Kidney epithelial cell (primary cell): ENCODE results near the gene MRPL20. TPM values are rescaled to one million over a fixed set of nuclear protein-coding genes. Genes with fewer than 3 reads are reported as not detected.
A peak's percentile ranks its signal among the peaks of the same experiment; 100 is the strongest.

Experiments used
- DNase-seq: peaks from one replicate; pipeline ENCODE4 v3.0.0-alpha.2; 2010; ENCODE audit warnings: low read depth
- H3K27me3 ChIP-seq: 2 replicates; pipeline ENCODE4 v1.6.0; 2011; ENCODE audit warnings: low read length; ENCODE audit not compliant: control insufficient read depth, insufficient read depth
- H3K36me3 ChIP-seq: 2 replicates; pipeline ENCODE4 v1.5.1; 2011; ENCODE audit warnings: low read length; ENCODE audit not compliant: control insufficient read depth, insufficient read depth
- H3K4me3 ChIP-seq: 2 replicates; pipeline ENCODE4 v1.5.1; 2011; ENCODE audit warnings: low read depth, mild to moderate bottlenecking, control low read depth, low read length
- CTCF ChIP-seq: IDR thresholded peaks from 2 replicates; pipeline ENCODE4 v1.5.1; 2011; ENCODE audit warnings: mild to moderate bottlenecking, moderate library complexity, low read length, control low read depth, inconsistent platforms; ENCODE audit not compliant: insufficient read depth, poor library complexity, severe bottlenecking
- total RNA-seq: library from RNA; depleted of rRNA; stranded (reverse); fragments of >200 nt; gene quantifications from 2 replicates; pipeline ENCODE4 v1.2.3, GENCODE V29; 2015

The MRPL20 gene
- total RNA-seq, 1 donor from 2014 or later = 159 TPM

DNA sequence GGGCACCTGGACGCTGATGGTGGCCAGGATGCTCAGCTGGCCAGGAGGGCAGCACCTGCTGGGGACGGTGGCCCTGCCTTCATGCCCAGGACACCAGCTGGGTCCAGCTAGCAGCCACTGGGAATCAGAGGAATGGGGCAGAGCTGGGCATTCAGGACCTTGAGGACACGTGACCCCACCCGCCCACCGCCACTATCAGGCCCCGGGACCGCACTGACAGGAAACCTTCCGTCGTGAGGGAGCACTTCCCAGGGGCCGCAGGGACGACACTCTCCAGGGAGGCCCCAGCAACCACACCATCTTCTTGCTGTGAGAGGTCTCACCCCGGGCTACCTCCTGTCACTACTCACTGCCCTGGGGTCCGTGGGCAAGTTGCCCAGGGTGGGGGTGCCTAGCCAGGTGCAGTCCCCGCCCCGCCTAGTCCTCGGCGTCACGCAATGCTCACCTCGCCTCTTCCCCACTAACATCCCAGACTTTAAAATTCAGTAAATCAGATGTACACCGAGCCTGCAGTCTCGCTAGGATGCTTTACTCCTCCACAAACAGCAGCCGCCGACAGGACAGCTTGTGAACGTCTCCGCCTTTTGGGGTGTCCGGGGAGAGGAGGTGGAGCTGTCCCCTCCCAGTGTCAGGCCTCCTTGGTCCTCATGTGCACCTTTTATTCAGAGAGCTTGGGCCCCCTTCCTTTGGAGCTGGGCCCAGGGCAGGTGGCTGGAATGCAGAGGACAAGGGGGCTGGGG, 33.3 kb upstream of the MRPL20 start:
- no peak for DNase-seq
- Histone ChIP-seq H3K4me3 (no peak overlapping the region), H3K27me3 (peaks cover 2% of the 10 kb centered on the region), H3K36me3 (no peaks in the 10 kb centered on the region)
- TF ChIP-seq CTCF = no peak

DNA sequence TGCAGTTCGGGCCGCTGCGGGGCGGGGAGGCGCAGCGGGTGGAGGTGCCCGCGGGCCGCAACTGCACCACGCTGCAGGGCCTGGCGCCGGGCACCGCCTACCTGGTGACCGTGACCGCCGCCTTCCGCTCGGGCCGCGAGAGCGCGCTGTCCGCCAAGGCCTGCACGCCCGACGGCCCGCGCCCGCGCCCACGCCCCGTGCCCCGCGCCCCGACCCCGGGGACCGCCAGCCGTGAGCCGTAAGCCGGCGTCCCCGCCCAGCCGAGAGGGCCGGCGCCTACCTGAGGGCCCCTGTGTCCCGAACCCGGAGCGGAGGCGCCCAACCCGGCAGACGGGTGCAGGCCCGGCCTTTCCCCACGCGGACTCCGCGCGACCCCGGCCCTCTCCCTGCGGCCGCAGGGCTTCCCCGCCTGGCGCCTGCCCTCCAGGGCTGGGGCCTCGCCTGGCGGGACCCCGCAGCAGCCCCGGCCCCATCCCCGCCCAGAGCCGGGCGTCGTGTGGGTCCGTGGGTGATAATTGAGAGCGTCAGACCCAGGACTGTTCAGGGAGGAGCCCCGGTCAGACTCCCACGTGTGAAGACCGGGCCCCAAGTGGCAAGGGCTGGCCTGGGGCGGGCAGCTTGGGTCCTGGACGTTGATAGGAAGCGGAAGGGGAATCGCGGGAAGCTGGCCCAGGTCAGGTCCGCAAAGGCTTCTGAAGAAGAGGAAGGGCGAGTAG, 32.6 kb upstream of the MRPL20 start:
- no peak overlapping the region for H3K4me3 ChIP-seq
- no peaks in the 10 kb centered on the region for H3K36me3 ChIP-seq
- H3K27me3 ChIP-seq = peaks cover 2% of the 10 kb centered on the region
- TF ChIP-seq CTCF = no peak
- no peak for DNase-seq

DNA sequence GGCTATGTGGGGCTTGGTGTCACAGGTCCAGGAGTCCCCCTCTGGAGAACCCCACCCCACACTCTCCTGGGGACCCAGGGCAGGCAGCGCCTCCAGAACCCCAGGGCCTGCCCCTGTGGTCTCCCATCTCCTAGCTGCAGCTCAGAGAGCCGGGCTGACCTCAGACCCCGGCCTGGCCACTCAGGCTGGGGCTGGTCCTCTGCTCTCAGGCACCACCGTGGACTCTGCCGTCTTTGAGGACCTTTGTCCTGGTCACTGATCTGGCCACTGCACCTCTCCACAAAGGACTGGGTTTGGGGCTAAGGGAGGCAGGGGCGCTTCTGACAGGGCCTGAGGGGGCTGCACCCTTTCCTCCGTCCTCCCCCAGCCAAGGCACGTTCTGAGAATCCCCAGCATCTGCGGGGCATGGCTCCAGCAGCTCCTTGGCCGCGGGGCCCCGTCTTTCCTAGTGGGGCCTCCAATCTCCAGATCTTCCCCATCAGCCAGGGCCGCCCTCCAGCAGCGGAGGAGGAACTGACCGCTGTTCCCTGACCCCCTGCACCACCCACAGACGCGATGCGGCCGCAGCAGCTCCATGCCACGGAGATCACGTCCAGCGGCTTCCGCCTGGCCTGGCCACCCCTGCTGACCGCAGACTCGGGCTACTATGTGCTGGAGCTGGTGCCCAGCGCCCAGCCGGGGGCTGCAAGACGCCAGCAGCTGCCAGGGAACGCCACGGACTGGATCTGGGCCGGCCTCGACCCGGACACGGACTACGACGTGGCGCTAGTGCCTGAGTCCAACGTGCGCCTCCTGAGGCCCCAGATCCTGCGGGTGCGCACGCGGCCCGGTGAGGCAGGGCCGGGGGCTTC, 31.7 kb upstream of the MRPL20 start:
- H3K36me3 ChIP-seq = no peaks in the 10 kb centered on the region
- H3K4me3 ChIP-seq = no peak overlapping the region
- TF ChIP-seq CTCF = no peak
- DNase-seq = no peak
- no peaks in the 10 kb centered on the region for H3K27me3 ChIP-seq

- TF ChIP-seq CTCF = peak; percentile 7
- H3K27me3 ChIP-seq = no peaks in the 10 kb centered on the region
- no peaks in the 10 kb centered on the region for H3K36me3 ChIP-seq
- no peak overlapping the region for H3K4me3 ChIP-seq
- DNase-seq = peak; percentile 48
These were observed 30.8 kb upstream of the MRPL20 start for GRCh38 chr1:1437904-1438376.

DNA sequence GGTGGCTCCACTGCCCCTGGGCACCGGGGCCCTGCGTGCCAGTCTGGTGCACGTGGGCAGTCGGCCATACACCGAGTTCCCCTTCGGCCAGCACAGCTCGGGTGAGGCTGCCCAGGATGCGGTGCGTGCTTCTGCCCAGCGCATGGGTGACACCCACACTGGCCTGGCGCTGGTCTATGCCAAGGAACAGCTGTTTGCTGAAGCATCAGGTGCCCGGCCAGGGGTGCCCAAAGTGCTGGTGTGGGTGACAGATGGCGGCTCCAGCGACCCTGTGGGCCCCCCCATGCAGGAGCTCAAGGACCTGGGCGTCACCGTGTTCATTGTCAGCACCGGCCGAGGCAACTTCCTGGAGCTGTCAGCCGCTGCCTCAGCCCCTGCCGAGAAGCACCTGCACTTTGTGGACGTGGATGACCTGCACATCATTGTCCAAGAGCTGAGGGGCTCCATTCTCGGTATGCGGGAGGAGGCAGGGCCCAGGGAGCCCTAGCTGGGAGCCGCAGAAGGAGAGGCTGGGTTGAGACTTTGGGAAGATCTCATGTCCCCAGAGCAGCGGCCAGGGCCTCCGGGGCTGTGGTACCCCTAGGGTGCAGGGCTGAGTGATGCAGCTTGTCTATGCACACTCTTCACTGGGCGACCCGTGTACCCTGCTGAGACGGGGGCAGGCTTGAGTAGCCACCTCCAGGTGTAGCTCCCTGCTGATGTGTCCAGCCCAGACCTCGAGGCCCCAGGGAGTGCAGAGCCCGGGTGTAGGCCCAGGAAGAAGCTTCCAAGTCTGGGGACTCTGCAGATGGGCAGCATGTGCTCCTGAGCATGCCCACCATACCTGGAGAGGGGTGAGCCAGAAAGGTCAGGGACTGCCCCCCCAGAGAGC, 30.2 kb upstream of the MRPL20 start:
- no peak overlapping the region for H3K4me3 ChIP-seq
- no peak for DNase-seq
- H3K27me3 ChIP-seq = no peaks in the 10 kb centered on the region
- no peaks in the 10 kb centered on the region for H3K36me3 ChIP-seq
- no peak for TF ChIP-seq CTCF
